WI38 (cell line): ENCODE results near the gene MAD1L1.
"Not testable (repeated sequence)": the region's sequence is repeated elsewhere in the genome, so short reads cannot be mapped to it uniquely, and the experiment has no call there.

Experiments
- H3K4me3 ChIP-seq: 2 replicates; pipeline ENCODE4 v1.5.1; 2011; ENCODE audit warnings: low read depth, mild to moderate bottlenecking, control low read depth, low read length
- TF ChIP-seq, protein P1 (sequence below): IDR thresholded peaks from 2 replicates; pipeline ENCODE4 v1.5.1; 2012; ENCODE audit warnings: low read depth, mild to moderate bottlenecking, control low read depth, low read length

The MAD1L1 gene

DNA sequence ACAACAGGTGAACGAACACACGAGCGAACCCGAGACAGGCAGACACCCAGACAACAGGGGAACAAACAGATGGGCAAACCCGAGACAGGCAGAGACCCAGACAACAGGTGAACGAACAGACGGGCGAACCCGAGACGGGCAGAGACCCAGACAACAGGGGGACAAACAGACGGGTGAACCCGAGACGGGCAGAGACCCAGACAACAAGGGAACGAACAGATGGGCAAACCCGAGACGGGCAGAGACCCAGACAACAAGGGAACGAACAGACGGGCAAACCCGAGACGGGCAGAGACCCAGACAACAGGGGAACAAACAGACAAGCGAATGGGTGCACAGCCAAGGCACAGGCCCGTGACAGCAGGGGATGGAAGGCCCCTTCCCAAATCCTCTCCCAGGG is 298.0 kb downstream of the MAD1L1 start:
- TF ChIP-seq, protein P1, sequence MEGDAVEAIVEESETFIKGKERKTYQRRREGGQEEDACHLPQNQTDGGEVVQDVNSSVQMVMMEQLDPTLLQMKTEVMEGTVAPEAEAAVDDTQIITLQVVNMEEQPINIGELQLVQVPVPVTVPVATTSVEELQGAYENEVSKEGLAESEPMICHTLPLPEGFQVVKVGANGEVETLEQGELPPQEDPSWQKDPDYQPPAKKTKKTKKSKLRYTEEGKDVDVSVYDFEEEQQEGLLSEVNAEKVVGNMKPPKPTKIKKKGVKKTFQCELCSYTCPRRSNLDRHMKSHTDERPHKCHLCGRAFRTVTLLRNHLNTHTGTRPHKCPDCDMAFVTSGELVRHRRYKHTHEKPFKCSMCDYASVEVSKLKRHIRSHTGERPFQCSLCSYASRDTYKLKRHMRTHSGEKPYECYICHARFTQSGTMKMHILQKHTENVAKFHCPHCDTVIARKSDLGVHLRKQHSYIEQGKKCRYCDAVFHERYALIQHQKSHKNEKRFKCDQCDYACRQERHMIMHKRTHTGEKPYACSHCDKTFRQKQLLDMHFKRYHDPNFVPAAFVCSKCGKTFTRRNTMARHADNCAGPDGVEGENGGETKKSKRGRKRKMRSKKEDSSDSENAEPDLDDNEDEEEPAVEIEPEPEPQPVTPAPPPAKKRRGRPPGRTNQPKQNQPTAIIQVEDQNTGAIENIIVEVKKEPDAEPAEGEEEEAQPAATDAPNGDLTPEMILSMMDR, result no peak
- H3K4me3 ChIP-seq, result no peak overlapping the region

DNA sequence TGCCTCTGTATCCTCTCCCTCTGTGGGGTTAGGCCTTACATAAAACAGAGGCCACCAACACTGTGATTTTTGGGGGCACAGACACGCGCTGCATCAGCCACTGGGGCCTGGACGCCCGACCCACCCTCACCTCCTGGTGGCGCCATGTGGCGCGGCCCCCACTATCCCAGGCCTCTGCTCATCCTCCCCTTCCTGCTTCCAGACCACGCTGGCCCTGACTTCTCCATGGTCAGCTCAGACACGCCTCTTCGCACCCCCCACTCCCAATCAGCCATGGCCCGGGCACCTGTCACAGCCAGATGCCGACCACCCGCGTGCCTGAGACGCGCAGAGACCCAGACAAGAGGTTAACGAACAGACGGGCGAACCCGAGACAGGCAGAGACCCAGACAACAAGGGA is 298.7 kb downstream of the MAD1L1 start:
- TF ChIP-seq, protein P1, result no peak
- no peak overlapping the region for H3K4me3 ChIP-seq

DNA sequence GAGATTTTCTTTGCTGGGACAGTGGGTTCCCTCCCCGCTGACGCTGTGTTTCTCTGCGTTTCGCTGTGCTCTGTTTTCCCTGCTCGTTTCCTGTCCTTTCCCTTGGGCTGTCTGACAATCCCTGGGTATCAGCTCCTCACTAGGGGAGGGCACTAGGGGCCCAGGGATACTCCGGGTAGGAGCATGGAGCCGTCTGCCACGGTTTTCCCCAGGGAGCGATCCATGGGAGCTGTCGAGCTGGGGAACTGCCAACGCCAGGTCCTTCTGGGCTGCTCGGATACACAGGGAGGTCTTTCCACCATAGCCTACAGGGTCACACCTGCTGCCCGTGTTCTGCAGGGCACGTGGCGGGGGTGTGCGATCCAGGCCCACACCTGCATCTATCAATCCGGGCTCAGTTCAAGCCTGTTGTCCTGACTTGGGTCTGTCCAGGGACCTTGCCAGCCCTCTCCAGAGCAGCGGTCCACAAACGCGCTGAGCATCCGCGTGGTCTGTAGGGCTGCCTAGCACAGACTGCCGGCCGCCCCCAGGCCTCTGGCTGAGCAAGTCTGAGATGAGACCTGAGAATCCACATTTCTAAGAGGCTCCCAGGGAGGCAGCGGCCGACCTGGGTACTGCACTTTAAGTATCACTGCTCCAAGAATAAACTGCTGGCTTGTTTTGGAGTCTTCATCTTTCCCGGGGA is 299.5 kb downstream of the MAD1L1 start:
- H3K4me3 ChIP-seq, result no peak overlapping the region
- TF ChIP-seq, protein P1, result no peak

DNA sequence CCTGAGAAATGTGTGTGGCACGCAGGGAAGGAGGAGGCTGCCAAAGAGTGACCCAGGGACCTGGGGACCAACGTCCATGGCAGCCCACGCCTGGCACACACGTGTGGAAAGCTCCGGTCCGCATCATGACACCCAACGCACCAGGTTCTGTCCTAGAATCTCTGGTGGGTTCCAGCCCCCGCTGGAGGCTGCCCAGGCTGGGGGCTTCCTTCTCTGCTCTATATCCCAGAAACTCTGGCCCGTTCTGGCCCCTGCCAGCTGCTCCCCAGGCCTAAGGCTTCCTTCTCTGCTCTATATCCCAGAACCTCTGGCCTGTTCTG is 300.8 kb downstream of the MAD1L1 start:
- TF ChIP-seq, protein P1, result no peak
- no peak overlapping the region for H3K4me3 ChIP-seq

DNA sequence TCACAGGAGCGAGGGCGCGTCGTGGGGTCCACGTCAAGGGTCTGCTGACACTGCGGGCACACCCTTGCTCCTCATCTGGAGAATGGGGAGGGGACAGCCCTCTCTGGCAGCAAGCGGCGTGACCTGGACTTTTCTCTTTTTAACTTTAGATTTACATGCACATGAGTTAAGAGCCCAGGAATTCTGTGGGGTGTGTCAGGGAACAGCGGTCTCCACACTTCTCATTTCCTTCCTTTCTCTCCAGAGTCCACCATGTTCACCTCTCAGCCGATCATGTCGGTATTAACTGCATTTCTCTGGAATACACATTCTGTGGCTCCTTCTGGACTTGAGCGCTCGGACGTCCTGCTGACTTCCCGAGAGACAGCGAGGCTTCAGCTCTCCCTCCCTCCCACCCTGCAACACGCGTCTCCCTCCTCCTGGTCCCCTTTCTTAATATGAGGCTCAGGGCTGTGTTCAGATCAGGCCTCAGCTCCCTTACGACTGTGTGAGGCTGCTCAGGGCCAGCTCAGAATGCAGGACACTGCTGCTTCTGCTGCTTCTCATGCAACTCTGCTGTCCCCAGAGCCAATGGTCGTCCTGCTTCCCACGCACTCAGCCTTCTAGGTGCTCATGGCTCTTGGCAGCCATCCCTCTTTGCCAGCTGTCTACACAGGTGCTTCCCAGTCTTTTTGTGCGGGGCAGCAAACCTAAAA is 301.3 kb downstream of the MAD1L1 start:
- TF ChIP-seq, protein P1, result no peak
- no peak overlapping the region for H3K4me3 ChIP-seq

DNA sequence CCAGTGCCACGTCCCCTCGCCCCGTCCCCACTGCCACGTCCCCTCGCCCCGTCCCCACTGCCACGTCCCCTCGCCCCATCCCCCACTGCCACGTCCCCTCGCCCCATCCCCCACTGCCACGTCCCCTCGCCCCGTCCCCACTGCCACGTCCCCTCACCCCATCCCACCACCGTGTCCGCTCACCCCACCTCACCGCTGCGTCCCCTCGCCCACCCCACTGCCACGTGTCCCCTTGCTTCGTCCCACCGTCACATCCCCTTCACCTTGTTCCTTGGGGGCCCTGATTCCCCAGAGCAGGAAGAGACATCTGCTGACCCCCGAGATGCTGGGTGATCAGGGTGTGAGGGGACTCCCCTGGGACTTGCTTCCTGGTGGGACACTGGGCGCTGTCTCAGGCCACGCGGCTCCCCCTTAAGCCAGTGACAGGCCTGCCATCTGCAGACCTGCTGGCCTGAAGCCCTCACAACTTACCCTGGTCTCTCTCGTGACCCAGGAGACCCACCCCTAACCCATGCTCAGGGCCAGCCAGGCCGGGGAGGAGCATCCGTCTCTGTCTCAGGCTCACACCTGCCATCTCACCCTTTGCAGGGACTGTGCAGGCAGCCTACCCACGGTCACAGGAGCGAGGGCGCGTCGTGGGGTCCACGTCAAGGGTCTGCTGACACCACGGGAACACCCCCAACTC is 302.2 kb downstream of the MAD1L1 start:
- TF ChIP-seq, protein P1, result no peak
- H3K4me3 ChIP-seq, result no peak overlapping the region

DNA sequence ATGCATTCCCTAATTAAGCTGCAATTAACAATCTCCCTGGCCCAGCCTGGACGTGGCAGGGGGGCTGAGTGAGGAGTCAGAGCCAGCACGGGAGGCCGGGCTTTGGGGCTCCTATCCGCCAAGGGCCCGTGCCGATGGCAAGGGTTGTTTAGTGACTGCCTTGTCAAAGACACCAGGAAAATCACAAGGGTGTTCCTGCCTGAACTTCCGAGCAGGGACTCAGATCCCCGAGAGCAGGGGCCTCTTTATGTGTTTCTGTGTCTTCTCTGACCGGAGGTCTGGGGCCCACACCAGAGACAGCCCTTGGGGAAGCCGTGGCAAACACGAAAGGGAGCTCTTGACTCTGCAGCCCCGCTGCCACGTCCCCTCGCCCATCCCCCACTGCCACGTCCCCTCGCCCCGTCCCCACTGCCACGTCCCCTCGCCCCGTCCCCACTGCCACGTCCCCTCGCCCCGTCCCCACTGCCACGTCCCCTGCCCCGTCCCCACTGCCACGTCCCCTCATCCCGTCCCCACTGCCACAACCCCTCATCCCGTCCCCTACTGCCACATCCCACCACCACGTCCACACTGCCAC is 303.3 kb downstream of the MAD1L1 start:
- not testable (repeated sequence) for H3K4me3 ChIP-seq
